ENCODE results near the gene CDC45. TPM values are rescaled to one million over a fixed set of nuclear protein-coding genes. Genes with fewer than 3 reads are reported as not detected.

CDC45 gene
- total and polyA plus RNA-seq, 2 of the 13 experiments (the other 11 are each of a cell fraction or from before 2014, with no cell fraction given), result 14.4 to 36.3 TPM

DNA sequence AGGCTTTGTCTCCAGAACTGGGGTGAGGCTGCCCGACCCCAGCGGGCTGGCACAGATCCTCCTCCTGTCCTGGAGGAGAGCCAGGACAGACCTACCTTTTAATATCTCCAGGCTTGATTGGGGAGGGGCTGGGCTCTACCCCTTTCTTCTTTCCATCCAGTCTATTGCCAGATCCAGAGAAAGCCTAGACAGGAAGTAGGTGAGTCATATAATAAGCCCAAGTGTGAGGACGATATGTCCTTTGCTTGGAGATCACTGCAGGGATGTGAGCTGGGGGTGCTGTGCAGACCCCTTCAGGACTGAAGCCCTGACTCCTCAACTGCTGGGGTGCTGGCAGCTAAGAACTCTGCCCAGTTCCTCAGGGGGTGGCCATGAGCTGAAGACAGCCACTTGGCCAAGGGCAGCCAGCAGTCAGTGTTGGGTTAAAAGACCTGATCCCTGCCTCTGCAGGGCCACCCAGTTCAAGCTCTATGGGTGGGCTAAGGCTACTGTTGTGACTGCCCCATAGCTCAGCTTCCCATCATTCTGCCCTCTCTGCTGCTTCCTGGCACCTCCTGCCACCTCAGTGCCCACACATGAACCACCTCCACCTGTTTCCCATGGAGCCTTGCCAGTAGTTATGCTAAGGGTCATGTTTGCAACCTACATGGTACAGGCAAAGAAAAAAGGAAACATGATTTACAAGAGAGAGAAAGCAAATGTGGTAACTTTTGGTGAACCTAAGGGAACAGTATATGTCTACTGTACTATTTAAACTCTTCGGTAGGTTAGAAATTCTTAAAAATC lies 23.9 kb upstream of the CDC45 start (continued):
- TF ChIP-seq, protein P1, sequence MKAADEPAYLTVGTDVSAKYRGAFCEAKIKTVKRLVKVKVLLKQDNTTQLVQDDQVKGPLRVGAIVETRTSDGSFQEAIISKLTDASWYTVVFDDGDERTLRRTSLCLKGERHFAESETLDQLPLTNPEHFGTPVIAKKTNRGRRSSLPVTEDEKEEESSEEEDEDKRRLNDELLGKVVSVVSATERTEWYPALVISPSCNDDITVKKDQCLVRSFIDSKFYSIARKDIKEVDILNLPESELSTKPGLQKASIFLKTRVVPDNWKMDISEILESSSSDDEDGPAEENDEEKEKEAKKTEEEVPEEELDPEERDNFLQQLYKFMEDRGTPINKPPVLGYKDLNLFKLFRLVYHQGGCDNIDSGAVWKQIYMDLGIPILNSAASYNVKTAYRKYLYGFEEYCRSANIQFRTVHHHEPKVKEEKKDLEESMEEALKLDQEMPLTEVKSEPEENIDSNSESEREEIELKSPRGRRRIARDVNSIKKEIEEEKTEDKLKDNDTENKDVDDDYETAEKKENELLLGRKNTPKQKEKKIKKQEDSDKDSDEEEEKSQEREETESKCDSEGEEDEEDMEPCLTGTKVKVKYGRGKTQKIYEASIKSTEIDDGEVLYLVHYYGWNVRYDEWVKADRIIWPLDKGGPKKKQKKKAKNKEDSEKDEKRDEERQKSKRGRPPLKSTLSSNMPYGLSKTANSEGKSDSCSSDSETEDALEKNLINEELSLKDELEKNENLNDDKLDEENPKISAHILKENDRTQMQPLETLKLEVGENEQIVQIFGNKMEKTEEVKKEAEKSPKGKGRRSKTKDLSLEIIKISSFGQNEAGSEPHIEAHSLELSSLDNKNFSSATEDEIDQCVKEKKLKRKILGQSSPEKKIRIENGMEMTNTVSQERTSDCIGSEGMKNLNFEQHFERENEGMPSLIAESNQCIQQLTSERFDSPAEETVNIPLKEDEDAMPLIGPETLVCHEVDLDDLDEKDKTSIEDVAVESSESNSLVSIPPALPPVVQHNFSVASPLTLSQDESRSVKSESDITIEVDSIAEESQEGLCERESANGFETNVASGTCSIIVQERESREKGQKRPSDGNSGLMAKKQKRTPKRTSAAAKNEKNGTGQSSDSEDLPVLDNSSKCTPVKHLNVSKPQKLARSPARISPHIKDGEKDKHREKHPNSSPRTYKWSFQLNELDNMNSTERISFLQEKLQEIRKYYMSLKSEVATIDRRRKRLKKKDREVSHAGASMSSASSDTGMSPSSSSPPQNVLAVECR (CRISPR knock-in tag; IDR thresholded peaks at IDR 0.05; ENCODE audit: borderline replicate concordance), result no peak
- TF ChIP-seq SMYD3 (CRISPR knock-in tag; IDR thresholded peaks at IDR 0.05), result no peak

DNA sequence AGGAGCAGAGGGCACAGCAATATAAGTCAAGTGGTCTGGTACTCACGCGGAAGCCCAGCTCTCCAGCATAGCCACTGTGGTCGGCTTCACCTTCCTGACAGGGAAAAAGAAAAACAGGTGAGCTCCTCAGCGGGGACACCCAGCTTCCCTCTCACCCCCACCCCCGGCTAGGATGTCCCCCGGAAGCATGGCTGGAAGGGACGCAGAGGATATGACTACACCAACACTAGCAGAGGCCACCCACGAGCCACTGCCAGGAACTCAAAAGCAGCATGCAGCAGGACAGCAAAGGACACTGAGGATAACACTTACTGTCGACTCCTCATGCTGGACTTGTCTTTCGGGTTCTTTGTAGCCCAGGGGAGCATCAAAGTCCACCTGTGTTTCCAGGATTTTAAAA lies 23.2 kb upstream of the CDC45 start:
- POLR2A ChIA-PET, result no interaction called here
- no peak for DNase-seq (ENCODE audit: low spot score)
- H3K9me3 ChIP-seq (ENCODE audit: low read length), result no peaks in the 10 kb centered on the region
- no TSS peak for BruUV-seq (replicated peaks)
- no peak overlapping the region for H3K4me3 ChIP-seq (replicated peaks in 1 of 3; ENCODE audit: insufficient read depth in 1 of 3, low read depth in 2 of 3, low read length in 3 of 3)
- H3K4me2 ChIP-seq (ENCODE audit: low read depth, low read length), result no peak overlapping the region
- H3K36me3 ChIP-seq (replicated peaks in 1 of 2; ENCODE audit: control insufficient read depth in 1 of 2, insufficient read depth in 2 of 2, low read length in 2 of 2), result peaks cover 21 to 63% of the 10 kb centered on the region in 2 experiments; a peak in 4 of 5 replicates
- no peak overlapping the region for H3K9ac ChIP-seq (ENCODE audit: insufficient read depth, low read depth, low read length)
- CTCF ChIA-PET (ENCODE audit: low intra/inter-chr PET ratio, low total read pairs), result no interaction called here
- no peaks in the 10 kb centered on the region for H3K79me2 ChIP-seq (ENCODE audit: insufficient read depth, low read length)
- no peaks in the 10 kb centered on the region for H3K27me3 ChIP-seq (ENCODE audit: control insufficient read depth in 1 of 2, insufficient read depth in 2 of 2, low read length in 2 of 2)
- intact Hi-C loops (cut with micrococcal nuclease; ENCODE audit: unreplicated experiment) (no loop called here), in situ Hi-C loops (cut with HindIII; ENCODE audit: extremely low pct_ligation_motif_present, low pct_unique_long_range_greater_than_20kb) (no loop called here)
- 95% methylated on average over 7 of the region's 10 CpGs for WGBS (ENCODE audit: low lambda C conversion rate)
- no peak overlapping the region for H3K27ac ChIP-seq (ENCODE audit: extremely low read length, insufficient read depth, low read length)
- no peak for ATAC-seq
- H3K4me1 ChIP-seq (ENCODE audit: insufficient read depth, low read length), result no peaks in the 10 kb centered on the region
- H2AFZ ChIP-seq (ENCODE audit: low read length), result no peak overlapping the region
- TF ChIP-seq, protein P2, sequence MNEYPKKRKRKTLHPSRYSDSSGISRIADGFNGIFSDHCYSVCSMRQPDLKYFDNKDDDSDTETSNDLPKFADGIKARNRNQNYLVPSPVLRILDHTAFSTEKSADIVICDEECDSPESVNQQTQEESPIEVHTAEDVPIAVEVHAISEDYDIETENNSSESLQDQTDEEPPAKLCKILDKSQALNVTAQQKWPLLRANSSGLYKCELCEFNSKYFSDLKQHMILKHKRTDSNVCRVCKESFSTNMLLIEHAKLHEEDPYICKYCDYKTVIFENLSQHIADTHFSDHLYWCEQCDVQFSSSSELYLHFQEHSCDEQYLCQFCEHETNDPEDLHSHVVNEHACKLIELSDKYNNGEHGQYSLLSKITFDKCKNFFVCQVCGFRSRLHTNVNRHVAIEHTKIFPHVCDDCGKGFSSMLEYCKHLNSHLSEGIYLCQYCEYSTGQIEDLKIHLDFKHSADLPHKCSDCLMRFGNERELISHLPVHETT (CRISPR knock-in tag; conservative IDR thresholded peaks at IDR 0.05), result no peak
- TF ChIP-seq, protein P3, sequence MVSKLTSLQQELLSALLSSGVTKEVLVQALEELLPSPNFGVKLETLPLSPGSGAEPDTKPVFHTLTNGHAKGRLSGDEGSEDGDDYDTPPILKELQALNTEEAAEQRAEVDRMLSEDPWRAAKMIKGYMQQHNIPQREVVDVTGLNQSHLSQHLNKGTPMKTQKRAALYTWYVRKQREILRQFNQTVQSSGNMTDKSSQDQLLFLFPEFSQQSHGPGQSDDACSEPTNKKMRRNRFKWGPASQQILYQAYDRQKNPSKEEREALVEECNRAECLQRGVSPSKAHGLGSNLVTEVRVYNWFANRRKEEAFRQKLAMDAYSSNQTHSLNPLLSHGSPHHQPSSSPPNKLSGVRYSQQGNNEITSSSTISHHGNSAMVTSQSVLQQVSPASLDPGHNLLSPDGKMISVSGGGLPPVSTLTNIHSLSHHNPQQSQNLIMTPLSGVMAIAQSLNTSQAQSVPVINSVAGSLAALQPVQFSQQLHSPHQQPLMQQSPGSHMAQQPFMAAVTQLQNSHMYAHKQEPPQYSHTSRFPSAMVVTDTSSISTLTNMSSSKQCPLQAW (CRISPR knock-in tag; IDR thresholded peaks at IDR 0.05), result no peak
- no peak for TF ChIP-seq SRY (CRISPR knock-in tag; IDR thresholded peaks at IDR 0.05)
- no peak for FAIRE-seq
- H4K20me1 ChIP-seq (ENCODE audit: insufficient read depth, low read length), result no peaks in the 10 kb centered on the region

All from HepG2 (cell line).